ENCODE measurements around the gene AGR3.

GRCh38 chr7:16867328-16867727 is 14.5 kb downstream of the AGR3 start:
- TF ChIP-seq CTCF (IDR thresholded peaks at IDR 0.05) (no peak), EZH2 (IDR thresholded peaks at IDR 0.05) (no peak)

Measured in neural progenitor cell (in vitro differentiated cells).